Osteocyte (in vitro differentiated cells): ENCODE data around the gene ACSS1. TPM values are rescaled to one million over a fixed set of nuclear protein-coding genes. Genes with fewer than 3 reads are reported as not detected.
A peak's percentile ranks its signal among the peaks of the same experiment; 100 is the strongest.

Source experiments
- DNase-seq: peaks from one replicate; pipeline ENCODE4 v3.0.0; 2021; ENCODE audit warnings: mixed read lengths; ENCODE audit not compliant: unreplicated experiment; ENCODE audit errors: extremely low spot score
- H3K27ac Mint-ChIP-seq: one replicate; pipeline ENCODE4 v1.8.0; 2021; ENCODE audit warnings: mild to moderate bottlenecking, mixed read lengths; ENCODE audit not compliant: unreplicated experiment
- H3K27me3 Mint-ChIP-seq: one replicate; pipeline ENCODE4 v1.8.0; 2021; ENCODE audit warnings: mixed read lengths; ENCODE audit not compliant: unreplicated experiment
- H3K36me3 Mint-ChIP-seq: one replicate; pipeline ENCODE4 v1.8.0; 2021; ENCODE audit warnings: mixed read lengths; ENCODE audit not compliant: unreplicated experiment
- H3K4me1 Mint-ChIP-seq: one replicate; pipeline ENCODE4 v1.8.0; 2021; ENCODE audit warnings: mixed read lengths; ENCODE audit not compliant: unreplicated experiment
- H3K4me3 Mint-ChIP-seq: one replicate; pipeline ENCODE4 v1.8.0; 2021; ENCODE audit warnings: mild to moderate bottlenecking, moderate library complexity, mixed read lengths; ENCODE audit not compliant: unreplicated experiment
- H3K9me3 Mint-ChIP-seq: one replicate; pipeline ENCODE4 v1.8.0; 2021; ENCODE audit warnings: mixed read lengths; ENCODE audit not compliant: unreplicated experiment
- CTCF ChIP-seq: fragments of 200-600 bp; sonication (generic); IDR thresholded peaks from 2 replicates; pipeline ENCODE4 v1.5.0; 2021; ENCODE audit warnings: antibody characterized with exemption, mild to moderate bottlenecking, moderate library complexity
- total RNA-seq: library from RNA; stranded (reverse); gene quantifications from 2 replicates; pipeline ENCODE4 v1.2.1, GENCODE V29; 2021

The ACSS1 gene
- total RNA-seq, 1 donor from 2014 or later: 8.2 TPM

- Mint-ChIP-seq H3K9me3 (no peaks in the 10 kb centered on the region), H3K27me3 (no peaks in the 10 kb centered on the region), H3K4me3 (no peak overlapping the region), H3K4me1 (no peaks in the 10 kb centered on the region), H3K27ac (no peak overlapping the region), H3K36me3 (peaks cover 13% of the 10 kb centered on the region)
- TF ChIP-seq CTCF: no peak
- peak; percentile 77 for DNase-seq
Measured at GRCh38 chr20:24958506-24959385, 99.2 kb downstream of the ACSS1 start.

GRCh38 chr20:24957326-24958016, 100.5 kb downstream of the ACSS1 start:
- no peak for TF ChIP-seq CTCF
- peak; percentile 73 for DNase-seq
- Mint-ChIP-seq H3K36me3 (peaks cover 3% of the 10 kb centered on the region), H3K4me1 (no peaks in the 10 kb centered on the region), H3K9me3 (no peaks in the 10 kb centered on the region), H3K27ac (no peak overlapping the region), H3K27me3 (no peaks in the 10 kb centered on the region), H3K4me3 (no peak overlapping the region)

Other genes starting within 250 kb of the ACSS1 start
- not detected in 2 replicates for gene CST7, start 108.9 kb downstream of the ACSS1 start, total RNA-seq
- 76.3 and 80.0 TPM in 2 replicates for gene APMAP, start 65.4 kb downstream of the ACSS1 start, total RNA-seq
- not detected in 2 replicates for gene VSX1, start 24.0 kb upstream of the ACSS1 start, total RNA-seq
- gene ENTPD6, start 137.6 kb upstream of the ACSS1 start, total RNA-seq: 62.0 and 62.5 TPM in 2 replicates
- gene PYGB, start 189.9 kb upstream of the ACSS1 start, total RNA-seq: 234 and 251 TPM in 2 replicates